Measurements from ENCODE around the gene TPCN2.
"Not testable (repeated sequence)": the region's sequence is repeated elsewhere in the genome, so short reads cannot be mapped to it uniquely, and the experiment has no call there.

Gene TPCN2

GRCh38 chr11:69137151-69137844, 88.6 kb downstream of the TPCN2 start:
- Histone ChIP-seq H3K9me3 (ENCODE audit: control insufficient read depth in 1 of 2, low read length in 2 of 2) (peaks cover 6% of the 10 kb centered on the region in 2 donors), H3K9ac (ENCODE audit: low read depth in 1 of 2, low read length in 2 of 2) (no peak overlapping the region), H3K36me3 (ENCODE audit: control insufficient read depth in 1 of 2, insufficient read depth in 2 of 2, low read length in 2 of 2) (no peaks in the 10 kb centered on the region), H3K4me3 (ENCODE audit: low read depth in 1 of 2, low read length in 2 of 2) (no peak overlapping the region), H3K27ac (ENCODE audit: low read depth, low read length) (no peak overlapping the region), H3K27me3 (ENCODE audit: control insufficient read depth in 1 of 2, insufficient read depth in 2 of 2, low read length in 2 of 2) (no peaks in the 10 kb centered on the region), H3K4me1 (ENCODE audit: control insufficient read depth in 1 of 2, insufficient read depth in 2 of 2, low read length in 2 of 2) (no peaks in the 10 kb centered on the region)

- Histone ChIP-seq H3K9me3 (ENCODE audit: control insufficient read depth in 1 of 2, low read length in 2 of 2) (peaks cover 2 to 3% of the 10 kb centered on the region in 2 donors), H3K36me3 (ENCODE audit: control insufficient read depth in 1 of 2, insufficient read depth in 2 of 2, low read length in 2 of 2) (no peaks in the 10 kb centered on the region), H3K27me3 (ENCODE audit: control insufficient read depth in 1 of 2, insufficient read depth in 2 of 2, low read length in 2 of 2) (no peaks in the 10 kb centered on the region), H3K27ac (ENCODE audit: low read depth, low read length) (no peak overlapping the region), H3K9ac (ENCODE audit: low read depth in 1 of 2, low read length in 2 of 2) (no peak overlapping the region), H3K4me1 (ENCODE audit: control insufficient read depth in 1 of 2, insufficient read depth in 2 of 2, low read length in 2 of 2) (no peaks in the 10 kb centered on the region), H3K4me3 (ENCODE audit: low read depth in 1 of 2, low read length in 2 of 2) (no peak overlapping the region)
These were observed 89.5 kb downstream of the TPCN2 start for GRCh38 chr11:69138265-69138664.

GRCh38 chr11:69140161-69140560, 91.4 kb downstream of the TPCN2 start:
- not testable (repeated sequence) for H3K27me3 ChIP-seq (ENCODE audit: control insufficient read depth in 1 of 2, insufficient read depth in 2 of 2, low read length in 2 of 2); H3K4me3 ChIP-seq (ENCODE audit: low read depth in 1 of 2, low read length in 2 of 2); H3K9me3 ChIP-seq (ENCODE audit: control insufficient read depth in 1 of 2, low read length in 2 of 2); H3K27ac ChIP-seq (ENCODE audit: low read depth, low read length); H3K4me1 ChIP-seq (ENCODE audit: control insufficient read depth in 1 of 2, insufficient read depth in 2 of 2, low read length in 2 of 2); H3K9ac ChIP-seq (ENCODE audit: low read depth in 1 of 2, low read length in 2 of 2); H3K36me3 ChIP-seq (ENCODE audit: control insufficient read depth in 1 of 2, insufficient read depth in 2 of 2, low read length in 2 of 2)

- Histone ChIP-seq H3K36me3 (ENCODE audit: control insufficient read depth in 1 of 2, insufficient read depth in 2 of 2, low read length in 2 of 2) (no peaks in the 10 kb centered on the region), H3K9ac (ENCODE audit: low read depth in 1 of 2, low read length in 2 of 2) (no peak overlapping the region)
These were observed 91.9 kb downstream of the TPCN2 start for GRCh38 chr11:69140635-69141034.

GRCh38 chr11:69141742-69142141, 93.0 kb downstream of the TPCN2 start:
- peaks cover 0 to 3% of the 10 kb centered on the region in 2 donors for H3K9me3 ChIP-seq (ENCODE audit: control insufficient read depth in 1 of 2, low read length in 2 of 2)
- H3K4me1 ChIP-seq (ENCODE audit: control insufficient read depth in 1 of 2, insufficient read depth in 2 of 2, low read length in 2 of 2): no peaks in the 10 kb centered on the region
- no peaks in the 10 kb centered on the region for H3K27me3 ChIP-seq (ENCODE audit: control insufficient read depth in 1 of 2, insufficient read depth in 2 of 2, low read length in 2 of 2)
- H3K4me3 ChIP-seq (ENCODE audit: low read depth in 1 of 2, low read length in 2 of 2): no peak overlapping the region
- H3K27ac ChIP-seq (ENCODE audit: low read depth, low read length): no peak overlapping the region
- no peak overlapping the region for H3K9ac ChIP-seq (ENCODE audit: low read depth in 1 of 2, low read length in 2 of 2)
- no peaks in the 10 kb centered on the region for H3K36me3 ChIP-seq (ENCODE audit: control insufficient read depth in 1 of 2, insufficient read depth in 2 of 2, low read length in 2 of 2)

More at GRCh38 chr11:69140635-69141034, 91.9 kb downstream of the TPCN2 start:
- no peaks in the 10 kb centered on the region for H3K27me3 ChIP-seq (ENCODE audit: control insufficient read depth in 1 of 2, insufficient read depth in 2 of 2, low read length in 2 of 2)
- no peaks in the 10 kb centered on the region for H3K4me1 ChIP-seq (ENCODE audit: control insufficient read depth in 1 of 2, insufficient read depth in 2 of 2, low read length in 2 of 2)
- H3K9me3 ChIP-seq (ENCODE audit: control insufficient read depth in 1 of 2, low read length in 2 of 2): no peaks in the 10 kb centered on the region
- H3K4me3 ChIP-seq (ENCODE audit: low read depth in 1 of 2, low read length in 2 of 2): no peak overlapping the region
- H3K27ac ChIP-seq (ENCODE audit: low read depth, low read length): no peak overlapping the region

- Histone ChIP-seq H3K9me3 (ENCODE audit: control insufficient read depth in 1 of 2, low read length in 2 of 2) (peaks cover 3 to 6% of the 10 kb centered on the region in 2 donors), H3K27me3 (ENCODE audit: control insufficient read depth in 1 of 2, insufficient read depth in 2 of 2, low read length in 2 of 2) (no peaks in the 10 kb centered on the region), H3K4me1 (ENCODE audit: control insufficient read depth in 1 of 2, insufficient read depth in 2 of 2, low read length in 2 of 2) (no peaks in the 10 kb centered on the region), H3K36me3 (ENCODE audit: control insufficient read depth in 1 of 2, insufficient read depth in 2 of 2, low read length in 2 of 2) (no peaks in the 10 kb centered on the region), H3K9ac (ENCODE audit: low read depth in 1 of 2, low read length in 2 of 2) (no peak overlapping the region), H3K27ac (ENCODE audit: low read depth, low read length) (no peak overlapping the region), H3K4me3 (ENCODE audit: low read depth in 1 of 2, low read length in 2 of 2) (no peak overlapping the region)
These were observed 94.2 kb downstream of the TPCN2 start for GRCh38 chr11:69142895-69143294.

GRCh38 chr11:69144316-69145049, 95.8 kb downstream of the TPCN2 start:
- H3K4me1 ChIP-seq (ENCODE audit: control insufficient read depth in 1 of 2, insufficient read depth in 2 of 2, low read length in 2 of 2): no peaks in the 10 kb centered on the region
- H3K9me3 ChIP-seq (ENCODE audit: control insufficient read depth in 1 of 2, low read length in 2 of 2): peaks cover 3 to 6% of the 10 kb centered on the region in 2 donors
- no peak overlapping the region for H3K4me3 ChIP-seq (ENCODE audit: low read depth in 1 of 2, low read length in 2 of 2)

GRCh38 chr11:69145050-69145380, 96.3 kb downstream of the TPCN2 start:
- no peak overlapping the region for H3K9ac ChIP-seq (ENCODE audit: low read depth in 1 of 2, low read length in 2 of 2)
- H3K4me3 ChIP-seq (ENCODE audit: low read depth in 1 of 2, low read length in 2 of 2): no peak overlapping the region
- H3K27me3 ChIP-seq (ENCODE audit: control insufficient read depth in 1 of 2, insufficient read depth in 2 of 2, low read length in 2 of 2): no peaks in the 10 kb centered on the region
- H3K27ac ChIP-seq (ENCODE audit: low read depth, low read length): no peak overlapping the region
- H3K36me3 ChIP-seq (ENCODE audit: control insufficient read depth in 1 of 2, insufficient read depth in 2 of 2, low read length in 2 of 2): no peaks in the 10 kb centered on the region
- no peaks in the 10 kb centered on the region for H3K4me1 ChIP-seq (ENCODE audit: control insufficient read depth in 1 of 2, insufficient read depth in 2 of 2, low read length in 2 of 2)
- H3K9me3 ChIP-seq (ENCODE audit: control insufficient read depth in 1 of 2, low read length in 2 of 2): peaks cover 3 to 6% of the 10 kb centered on the region in 2 donors

More at GRCh38 chr11:69144316-69145049, 95.8 kb downstream of the TPCN2 start:
- H3K36me3 ChIP-seq (ENCODE audit: control insufficient read depth in 1 of 2, insufficient read depth in 2 of 2, low read length in 2 of 2): no peaks in the 10 kb centered on the region
- no peak overlapping the region for H3K9ac ChIP-seq (ENCODE audit: low read depth in 1 of 2, low read length in 2 of 2)
- H3K27me3 ChIP-seq (ENCODE audit: control insufficient read depth in 1 of 2, insufficient read depth in 2 of 2, low read length in 2 of 2): no peaks in the 10 kb centered on the region
- H3K27ac ChIP-seq (ENCODE audit: low read depth, low read length): no peak overlapping the region

- Histone ChIP-seq H3K9ac (ENCODE audit: low read depth in 1 of 2, low read length in 2 of 2) (no peak overlapping the region), H3K36me3 (ENCODE audit: control insufficient read depth in 1 of 2, insufficient read depth in 2 of 2, low read length in 2 of 2) (no peaks in the 10 kb centered on the region), H3K9me3 (ENCODE audit: control insufficient read depth in 1 of 2, low read length in 2 of 2) (peaks cover 3 to 6% of the 10 kb centered on the region in 2 donors), H3K27me3 (ENCODE audit: control insufficient read depth in 1 of 2, insufficient read depth in 2 of 2, low read length in 2 of 2) (no peaks in the 10 kb centered on the region), H3K4me3 (ENCODE audit: low read depth in 1 of 2, low read length in 2 of 2) (no peak overlapping the region), H3K4me1 (ENCODE audit: control insufficient read depth in 1 of 2, insufficient read depth in 2 of 2, low read length in 2 of 2) (no peaks in the 10 kb centered on the region), H3K27ac (ENCODE audit: low read depth, low read length) (no peak overlapping the region)
These were observed 99.6 kb downstream of the TPCN2 start for GRCh38 chr11:69148377-69148762.

- H3K4me1 ChIP-seq (ENCODE audit: control insufficient read depth in 1 of 2, insufficient read depth in 2 of 2, low read length in 2 of 2): no peaks in the 10 kb centered on the region
- H3K9ac ChIP-seq (ENCODE audit: low read depth in 1 of 2, low read length in 2 of 2): no peak overlapping the region
- no peak overlapping the region for H3K4me3 ChIP-seq (ENCODE audit: low read depth in 1 of 2, low read length in 2 of 2)
- peaks cover 3 to 6% of the 10 kb centered on the region in 2 donors for H3K9me3 ChIP-seq (ENCODE audit: control insufficient read depth in 1 of 2, low read length in 2 of 2)
- no peak overlapping the region for H3K27ac ChIP-seq (ENCODE audit: low read depth, low read length)
- no peaks in the 10 kb centered on the region for H3K36me3 ChIP-seq (ENCODE audit: control insufficient read depth in 1 of 2, insufficient read depth in 2 of 2, low read length in 2 of 2)
- H3K27me3 ChIP-seq (ENCODE audit: control insufficient read depth in 1 of 2, insufficient read depth in 2 of 2, low read length in 2 of 2): no peaks in the 10 kb centered on the region
These were observed 100.1 kb downstream of the TPCN2 start for GRCh38 chr11:69148806-69149205.

All from duodenal mucosa (tissue), 2 donors.